Measurements from ENCODE around the gene POLR2B.

The POLR2B gene

DNA sequence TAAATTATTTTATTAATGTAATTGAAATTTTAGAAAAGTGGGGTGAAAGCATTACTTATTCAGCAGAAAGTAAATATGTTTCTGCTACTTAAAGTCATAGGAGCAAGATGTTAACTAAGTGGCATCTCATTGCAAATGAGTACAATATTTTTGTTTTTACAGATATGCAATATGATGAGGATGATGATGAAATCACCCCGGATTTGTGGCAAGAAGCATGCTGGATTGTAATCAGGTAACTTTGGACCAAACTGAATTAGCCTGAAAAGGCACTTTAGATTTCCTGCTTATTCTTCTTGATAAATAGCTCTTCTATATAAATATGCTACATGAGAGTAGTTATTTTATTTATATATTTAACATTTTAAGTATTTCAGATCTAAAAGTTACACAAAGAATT is 7.5 kb downstream of the POLR2B start:
- H2AFZ ChIP-seq (ENCODE audit: low read depth) = no peak overlapping the region
- H3K36me3 ChIP-seq (ENCODE audit: insufficient read depth) = peaks cover 8% of the 10 kb centered on the region; the same call in 1 of the 2 replicates
- no peak overlapping the region for H3K4me3 ChIP-seq (IDR thresholded peaks at IDR 0.05; ENCODE audit: insufficient read depth, low read depth, low read length)
- H3K27me3 ChIP-seq (ENCODE audit: insufficient read depth, low read depth) = no peaks in the 10 kb centered on the region
- no peak overlapping the region for H3K27ac ChIP-seq
- peaks cover 27% of the 10 kb centered on the region for H3K4me1 ChIP-seq (ENCODE audit: low read depth, poor library complexity, severe bottlenecking)
- H3K79me2 ChIP-seq (ENCODE audit: insufficient read depth, low read depth) = peaks cover 91% of the 10 kb centered on the region
- TF ChIP-seq, protein P1, sequence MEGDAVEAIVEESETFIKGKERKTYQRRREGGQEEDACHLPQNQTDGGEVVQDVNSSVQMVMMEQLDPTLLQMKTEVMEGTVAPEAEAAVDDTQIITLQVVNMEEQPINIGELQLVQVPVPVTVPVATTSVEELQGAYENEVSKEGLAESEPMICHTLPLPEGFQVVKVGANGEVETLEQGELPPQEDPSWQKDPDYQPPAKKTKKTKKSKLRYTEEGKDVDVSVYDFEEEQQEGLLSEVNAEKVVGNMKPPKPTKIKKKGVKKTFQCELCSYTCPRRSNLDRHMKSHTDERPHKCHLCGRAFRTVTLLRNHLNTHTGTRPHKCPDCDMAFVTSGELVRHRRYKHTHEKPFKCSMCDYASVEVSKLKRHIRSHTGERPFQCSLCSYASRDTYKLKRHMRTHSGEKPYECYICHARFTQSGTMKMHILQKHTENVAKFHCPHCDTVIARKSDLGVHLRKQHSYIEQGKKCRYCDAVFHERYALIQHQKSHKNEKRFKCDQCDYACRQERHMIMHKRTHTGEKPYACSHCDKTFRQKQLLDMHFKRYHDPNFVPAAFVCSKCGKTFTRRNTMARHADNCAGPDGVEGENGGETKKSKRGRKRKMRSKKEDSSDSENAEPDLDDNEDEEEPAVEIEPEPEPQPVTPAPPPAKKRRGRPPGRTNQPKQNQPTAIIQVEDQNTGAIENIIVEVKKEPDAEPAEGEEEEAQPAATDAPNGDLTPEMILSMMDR (conservative IDR thresholded peaks at IDR 0.05; ENCODE audit: low read depth, low read length) = no peak
- no peak overlapping the region for H3K9ac ChIP-seq
- H4K20me1 ChIP-seq (ENCODE audit: insufficient read depth) = peaks cover 26% of the 10 kb centered on the region; the same call in 1 of the 2 replicates
- no peak overlapping the region for H3K4me2 ChIP-seq

DNA sequence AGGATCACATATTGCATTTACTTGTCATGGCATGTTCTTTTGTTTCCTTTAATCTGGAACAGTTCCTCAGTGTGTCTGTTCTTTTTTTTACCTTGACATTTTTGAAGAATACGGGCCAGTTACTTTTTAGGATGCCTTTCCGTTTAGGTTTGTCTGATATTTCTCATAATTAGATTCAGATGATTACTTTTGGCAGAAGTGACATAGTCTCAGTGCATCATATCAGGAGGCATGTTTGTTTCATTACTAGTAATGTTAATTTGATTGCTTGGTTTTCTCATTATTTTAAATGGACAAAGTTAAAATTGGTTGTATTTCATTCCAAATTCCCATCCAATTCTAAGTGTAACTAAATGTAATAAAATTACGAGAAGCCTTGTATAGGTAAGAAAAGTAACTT is 8.3 kb downstream of the POLR2B start:
- Histone ChIP-seq H4K20me1 (ENCODE audit: insufficient read depth) (peaks cover 18% of the 10 kb centered on the region; the same call in 1 of the 2 replicates), H3K27me3 (ENCODE audit: insufficient read depth, low read depth) (no peaks in the 10 kb centered on the region), H2AFZ (ENCODE audit: low read depth) (no peak overlapping the region), H3K9ac (no peak overlapping the region), H3K4me1 (ENCODE audit: low read depth, poor library complexity, severe bottlenecking) (peaks cover 22% of the 10 kb centered on the region), H3K4me2 (no peak overlapping the region), H3K27ac (no peak overlapping the region), H3K4me3 (IDR thresholded peaks at IDR 0.05; ENCODE audit: insufficient read depth, low read depth, low read length) (no peak overlapping the region), H3K79me2 (ENCODE audit: insufficient read depth, low read depth) (peaks cover 91% of the 10 kb centered on the region), H3K36me3 (ENCODE audit: insufficient read depth) (peaks cover 12% of the 10 kb centered on the region; the same call in 1 of the 2 replicates)
- TF ChIP-seq, protein P1 (conservative IDR thresholded peaks at IDR 0.05; ENCODE audit: low read depth, low read length) = no peak

- Histone ChIP-seq H3K9ac (no peak overlapping the region), H2AFZ (ENCODE audit: low read depth) (no peak overlapping the region), H3K36me3 (ENCODE audit: insufficient read depth) (peaks cover 16% of the 10 kb centered on the region; the same call in 1 of the 2 replicates), H3K27ac (no peak overlapping the region), H3K27me3 (ENCODE audit: insufficient read depth, low read depth) (no peaks in the 10 kb centered on the region), H4K20me1 (ENCODE audit: insufficient read depth) (peaks cover 10% of the 10 kb centered on the region; the same call in 1 of the 2 replicates), H3K4me3 (IDR thresholded peaks at IDR 0.05; ENCODE audit: insufficient read depth, low read depth, low read length) (no peak overlapping the region), H3K4me1 (ENCODE audit: low read depth, poor library complexity, severe bottlenecking) (peaks cover 12% of the 10 kb centered on the region), H3K4me2 (no peak overlapping the region), H3K79me2 (ENCODE audit: insufficient read depth, low read depth) (peaks cover 64% of the 10 kb centered on the region)
- TF ChIP-seq, protein P1 (conservative IDR thresholded peaks at IDR 0.05; ENCODE audit: low read depth, low read length) = no peak
These were observed 11.6 kb downstream of the POLR2B start for GRCh38 chr4:56990109-56990905.

GRCh38 chr4:56995525-56995924 is 16.8 kb downstream of the POLR2B start:
- Histone ChIP-seq H3K9ac (no peak overlapping the region), H3K4me1 (ENCODE audit: low read depth, poor library complexity, severe bottlenecking) (peaks cover 4% of the 10 kb centered on the region), H3K4me3 (IDR thresholded peaks at IDR 0.05; ENCODE audit: insufficient read depth, low read depth, low read length) (no peak overlapping the region), H3K27ac (no peak overlapping the region), H2AFZ (ENCODE audit: low read depth) (no peak overlapping the region), H3K27me3 (ENCODE audit: insufficient read depth, low read depth) (no peaks in the 10 kb centered on the region), H3K4me2 (no peak overlapping the region), H3K79me2 (ENCODE audit: insufficient read depth, low read depth) (peaks cover 30% of the 10 kb centered on the region), H4K20me1 (ENCODE audit: insufficient read depth) (no peaks in the 10 kb centered on the region), H3K36me3 (ENCODE audit: insufficient read depth) (peaks cover 10% of the 10 kb centered on the region; the same call in 1 of the 2 replicates)
- TF ChIP-seq, protein P1 (conservative IDR thresholded peaks at IDR 0.05; ENCODE audit: low read depth, low read length) = no peak

All from KMS-11 (cell line).